Fibroblast of lung (primary cell): ENCODE measurements around the gene ZNF598.

ENCODE experiments used
- CTCF ChIP-seq, 2 donors: IDR thresholded peaks in 1 of 2; conservative IDR thresholded peaks in 1 of 2; 1 replicate in 1 of 2; 2 replicates in 1 of 2; pipeline ENCODE4 v1.5.1; 2011 to 2012; ENCODE audit warnings: low read length in 2 of 2, control low read depth in 1 of 2, inconsistent platforms in 1 of 2, low read depth in 1 of 2, mild to moderate bottlenecking in 1 of 2
- EZH2 ChIP-seq: IDR thresholded peaks from 2 replicates; pipeline ENCODE4 v1.5.1; 2012; ENCODE audit warnings: low read length, control low read depth, mild to moderate bottlenecking; ENCODE audit errors: missing control alignments

DNA sequence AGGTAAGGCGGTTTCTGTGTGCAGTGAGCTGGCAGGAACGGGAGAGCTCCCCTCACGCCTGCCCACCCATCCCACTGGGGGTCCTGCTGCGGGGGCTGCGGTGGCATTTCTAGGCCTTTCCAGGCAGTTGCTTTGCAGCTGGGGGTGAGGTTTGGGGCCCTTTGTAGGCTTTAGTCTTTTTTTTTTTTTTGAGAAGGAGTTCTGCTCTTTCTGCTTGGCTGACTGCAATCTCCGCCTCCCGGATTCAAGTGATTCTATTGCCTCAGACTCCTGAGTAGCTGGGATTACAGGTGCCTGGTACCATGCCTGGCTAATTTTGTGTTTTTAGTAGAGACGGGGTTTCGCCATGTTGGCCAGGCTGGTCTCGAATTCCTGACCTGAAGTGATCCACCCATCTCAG is 49.3 kb upstream of the ZNF598 start:
- TF ChIP-seq CTCF (conservative IDR thresholded peaks at IDR 0.05 in 1 of 2, IDR thresholded peaks at IDR 0.05 in 1 of 2; ENCODE audit: low read depth in 1 of 2, low read length in 2 of 2) (no peak), EZH2 (no peak)
